ENCODE measurements around the gene WDFY3. TPM values are rescaled to one million over a fixed set of nuclear protein-coding genes. Genes with fewer than 3 reads are reported as not detected.

The WDFY3 gene
- total RNA-seq (0.05 and 0.10 TPM in 2 replicates), polyA plus RNA-seq (0.23 and 0.36 TPM in 2 replicates), polyA minus RNA-seq (0.17 and 0.57 TPM in 2 replicates)
- total RNA-seq (2013) = 2.2 TPM

- no peaks in the 10 kb centered on the region for H3K36me3 ChIP-seq (replicated peaks in 1 of 2; ENCODE audit: control extremely low read depth in 1 of 2, control insufficient read depth in 1 of 2, extremely low read depth in 1 of 2, insufficient read depth in 2 of 2, low read length in 1 of 2)
- TF ChIP-seq CTCF (IDR thresholded peaks at IDR 0.05) = no peak
- TF ChIP-seq EZH2 (IDR thresholded peaks at IDR 0.05; ENCODE audit: borderline replicate concordance, insufficient read depth, low read depth, low read length, poor library complexity, severe bottlenecking) = no peak
- CTCF ChIA-PET = no interaction called here
- Mint-ChIP-seq H3K4me1 (peaks cover 14% of the 10 kb centered on the region), H3K9me3 (ENCODE audit: insufficient read depth) (no peaks in the 10 kb centered on the region), H3K27me3 (peaks cover 43% of the 10 kb centered on the region), H3K4me3 (peak within 1 kb of the TSS; percentile 89), H3K27ac (no peak within 1 kb of the TSS)
- peaks cover 0 to 37% (median 28%) of the 10 kb centered on the region in 4 experiments for H3K27me3 ChIP-seq (replicated peaks in 1 of 4; ENCODE audit: control extremely low read depth in 1 of 4, control insufficient read depth in 3 of 4, insufficient read depth in 4 of 4, low read length in 3 of 4)
- peak within 1 kb of the TSS; percentile 52 for H3K9ac ChIP-seq (ENCODE audit: low read length)
- H3K27ac ChIP-seq (ENCODE audit: low read length in 2 of 2) = no peak within 1 kb of the TSS
- no peak for ATAC-seq (ENCODE audit: low read depth)
- WGBS (ENCODE audit: insufficient coverage) = 3% methylated on average over 58 of the region's 58 CpGs
- peaks cover 20% of the 10 kb centered on the region in 2 donors for H3K4me1 ChIP-seq (ENCODE audit: control insufficient read depth in 2 of 2, insufficient read depth in 2 of 2, low read length in 2 of 2)
- H3K79me2 ChIP-seq (ENCODE audit: control insufficient read depth, insufficient read depth, low read length) = no peaks in the 10 kb centered on the region
- peak; percentile 20 for DNase-seq
- peak within 1 kb of the TSS; percentile 81 for H3K4me2 ChIP-seq (replicated peaks; ENCODE audit: low read depth, low read length, poor library complexity, severe bottlenecking)
- intact Hi-C loops (cut with micrococcal nuclease) = no loop called here
- peaks cover 0 to 5% (median 0%) of the 10 kb centered on the region in 3 donors for H3K9me3 ChIP-seq (ENCODE audit: control extremely low read depth in 1 of 3, control insufficient read depth in 2 of 3, insufficient read depth in 1 of 3, low read length in 2 of 3)
- H3K4me3 ChIP-seq (ENCODE audit: control extremely low read depth in 1 of 5, extremely low read depth in 1 of 5, insufficient read depth in 1 of 5, low read depth in 2 of 5, low read length in 4 of 5) = peak within 1 kb of the TSS in 4 of 5 experiments; percentile 24 to 76 (median 46)
- peak within 1 kb of the TSS; percentile 58 for H2AFZ ChIP-seq (ENCODE audit: insufficient read depth, low read depth, low read length, poor library complexity, severe bottlenecking)
- no peaks in the 10 kb centered on the region for H4K20me1 ChIP-seq (ENCODE audit: control insufficient read depth, insufficient read depth, low read length, poor library complexity, severe bottlenecking)
- POLR2A ChIA-PET = no interaction called here
Measured at GRCh38 chr4:84966382-84967242, at the start of gene WDFY3. TSS of gene WDFY3 (minus strand) at chr4:84966690. CDS start at chr4:84860591, 106,099 bp downstream.

- Histone ChIP-seq H3K79me2 (ENCODE audit: control insufficient read depth, insufficient read depth, low read length) (no peaks in the 10 kb centered on the region), H3K4me1 (ENCODE audit: control insufficient read depth in 2 of 2, insufficient read depth in 2 of 2, low read length in 2 of 2) (no peaks in the 10 kb centered on the region), H4K20me1 (ENCODE audit: control insufficient read depth, insufficient read depth, low read length, poor library complexity, severe bottlenecking) (no peaks in the 10 kb centered on the region), H3K9ac (ENCODE audit: low read length) (no peak overlapping the region), H3K4me3 (ENCODE audit: control extremely low read depth in 1 of 5, extremely low read depth in 1 of 5, insufficient read depth in 1 of 5, low read depth in 2 of 5, low read length in 4 of 5) (no peak overlapping the region), H3K36me3 (replicated peaks in 1 of 2; ENCODE audit: control extremely low read depth in 1 of 2, control insufficient read depth in 1 of 2, extremely low read depth in 1 of 2, insufficient read depth in 2 of 2, low read length in 1 of 2) (no peaks in the 10 kb centered on the region), H3K27me3 (replicated peaks in 1 of 4; ENCODE audit: control extremely low read depth in 1 of 4, control insufficient read depth in 3 of 4, insufficient read depth in 4 of 4, low read length in 3 of 4) (no peaks in the 10 kb centered on the region), H3K9me3 (ENCODE audit: control extremely low read depth in 1 of 3, control insufficient read depth in 2 of 3, insufficient read depth in 1 of 3, low read length in 2 of 3) (no peaks in the 10 kb centered on the region), H3K27ac (ENCODE audit: low read length in 2 of 2) (no peak overlapping the region), H2AFZ (ENCODE audit: insufficient read depth, low read depth, low read length, poor library complexity, severe bottlenecking) (no peak overlapping the region), H3K4me2 (replicated peaks; ENCODE audit: low read depth, low read length, poor library complexity, severe bottlenecking) (no peak overlapping the region)
- no peak for DNase-seq
- ChIA-PET CTCF (interaction anchor here (0.5 kb wide), 1 partner anchor 1295 kb away, joined by 3 read pairs; no protein-coding TSS in a partner anchor), POLR2A (no interaction called here)
- ATAC-seq (ENCODE audit: low read depth) = no peak
- no peak for TF ChIP-seq EZH2 (IDR thresholded peaks at IDR 0.05; ENCODE audit: borderline replicate concordance, insufficient read depth, low read depth, low read length, poor library complexity, severe bottlenecking)
- TF ChIP-seq CTCF (IDR thresholded peaks at IDR 0.05) = no peak
- no CpG with 5 or more reads among the region's 2 CpGs for WGBS (ENCODE audit: insufficient coverage)
- Mint-ChIP-seq H3K9me3 (ENCODE audit: insufficient read depth) (no peaks in the 10 kb centered on the region), H3K4me3 (no peak overlapping the region), H3K27ac (no peak overlapping the region), H3K27me3 (no peaks in the 10 kb centered on the region), H3K4me1 (no peaks in the 10 kb centered on the region)
- intact Hi-C loops (cut with micrococcal nuclease) = no loop called here
Measured at GRCh38 chr4:85005865-85006377, 39.4 kb upstream of the WDFY3 start.

All from B cell (primary cell).